HG02973 (cell line): ENCODE data around the gene SLC25A6.
"Not testable (repeated sequence)": the region's sequence is repeated elsewhere in the genome, so short reads cannot be mapped to it uniquely, and the experiment has no call there.

Source experiments
- ATAC-seq: cut with Tn5 transposase; IDR thresholded peaks from one replicate; pipeline ENCODE4 v1.9.1; 2021; ENCODE audit warnings: moderate library complexity; ENCODE audit not compliant: unreplicated experiment

Gene SLC25A6

GRCh38 chrX:1355131-1356046 is 36.5 kb downstream of the SLC25A6 start:
- no peak for ATAC-seq

GRCh38 chrX:1354036-1355019 is 37.6 kb downstream of the SLC25A6 start:
- ATAC-seq: no peak

GRCh38 chrX:1351981-1352714 is 39.8 kb downstream of the SLC25A6 start:
- no peak for ATAC-seq

GRCh38 chrX:1349606-1350005 is 42.3 kb downstream of the SLC25A6 start:
- ATAC-seq: not testable (repeated sequence)

GRCh38 chrX:1341545-1342184 is 50.2 kb downstream of the SLC25A6 start:
- ATAC-seq: no peak

GRCh38 chrX:1336948-1337779 is 54.7 kb downstream of the SLC25A6 start:
- peak; percentile 34 for ATAC-seq

GRCh38 chrX:1336331-1336943 is 55.5 kb downstream of the SLC25A6 start, which contains the start of gene IL3RA:
Gene IL3RA (plus strand): TSS chrX:1336785. CDS start chrX:1341766, 4,981 bp downstream.
- ATAC-seq: peak; percentile 53
